ENCODE results near the gene MXRA5. TPM values are rescaled to one million over a fixed set of nuclear protein-coding genes. Genes with fewer than 3 reads are reported as not detected.
A peak's percentile ranks its signal among the peaks of the same experiment; 100 is the strongest.

Gene MXRA5
- total RNA-seq (10 to 100 TPM in 2 of 7 donors, 1 to 10 TPM in 5; 5.6 to 13.6 (median 9.0) TPM), polyA plus RNA-seq (under 1 TPM; 0.28 to 0.58 (median 0.49) TPM)
- long read RNA-seq, donor 1, partial matches to known transcripts, result 5 of 5 reads
- long read RNA-seq, donor 1, other reads (novel, unspliced or antisense), result 0 of 5 reads
- long read RNA-seq, donor 2, result 0 reads

GRCh38 chrX:3346501-3347259, at the start of gene MXRA5:
MXRA5 (minus strand) TSS chrX:3346652; CDS start chrX:3343833, 2,819 bp downstream.
- Histone ChIP-seq H3K36me3 (no peaks in the 10 kb centered on the region), H3K4me3 (peak within 1 kb of the TSS; percentile 5 to 57 (median 34)), H3K4me1 (no peaks in the 10 kb centered on the region), H3K9me3 (peaks cover 0 to 10% (median 0%) of the 10 kb centered on the region in 8 donors), H3K27ac (peak within 1 kb of the TSS; percentile 40 to 82 (median 68)), H3K27me3 (replicated peaks in 1 of 7) (peaks cover 0 to 42% (median 25%) of the 10 kb centered on the region in 7 donors)
- no peak for DNase-seq
- peak in 1 of 3 donors; percentile 34 for TF ChIP-seq POLR2AphosphoS5 (IDR thresholded peaks at IDR 0.05)
- TF ChIP-seq POLR2A (IDR thresholded peaks at IDR 0.05), result no peak
- intact Hi-C loops (cut with DNase I; ENCODE audit: low total_unique reads), result no loop called here
- WGBS, 5 donors, result 3 to 8% (median 6%) methylated on average over 16 to 70 of the region's 70 CpGs

- no peak overlapping the region for H3K27ac ChIP-seq
- H3K4me1 ChIP-seq, result no peaks in the 10 kb centered on the region
- no peak for DNase-seq
- no peaks in the 10 kb centered on the region for H3K27me3 ChIP-seq (replicated peaks in 1 of 7)
- H3K4me3 ChIP-seq, result no peak overlapping the region
- H3K9me3 ChIP-seq, result no peaks in the 10 kb centered on the region
- no peaks in the 10 kb centered on the region for H3K36me3 ChIP-seq
- 75 to 82% (median 78%) methylated on average over 7 of the region's 7 CpGs for WGBS, 5 donors
- intact Hi-C loops (cut with DNase I; ENCODE audit: low total_unique reads), result no loop called here
- TF ChIP-seq CTCF (IDR thresholded peaks at IDR 0.05 in 8 of 11, conservative IDR thresholded peaks at IDR 0.05 in 3 of 11) (no peak), POLR2AphosphoS5 (IDR thresholded peaks at IDR 0.05) (no peak), POLR2A (IDR thresholded peaks at IDR 0.05) (no peak)
Observed at GRCh38 chrX:3393581-3394111, 47.2 kb upstream of the MXRA5 start.

GRCh38 chrX:3393178-3393577, 46.7 kb upstream of the MXRA5 start:
- TF ChIP-seq POLR2AphosphoS5 (IDR thresholded peaks at IDR 0.05) (no peak), CTCF (IDR thresholded peaks at IDR 0.05 in 8 of 11, conservative IDR thresholded peaks at IDR 0.05 in 3 of 11) (no peak), POLR2A (IDR thresholded peaks at IDR 0.05) (no peak)
- H3K36me3 ChIP-seq, result no peaks in the 10 kb centered on the region
- H3K9me3 ChIP-seq, result no peaks in the 10 kb centered on the region
- WGBS, 5 donors, result 51 to 76% (median 68%) methylated on average over 1 of the region's 1 CpG
- no peak overlapping the region for H3K27ac ChIP-seq
- H3K4me1 ChIP-seq, result no peaks in the 10 kb centered on the region
- H3K4me3 ChIP-seq, result no peak overlapping the region
- no peak for DNase-seq
- no peaks in the 10 kb centered on the region for H3K27me3 ChIP-seq (replicated peaks in 1 of 7)
- intact Hi-C loops (cut with DNase I; ENCODE audit: low total_unique reads), result no loop called here

- Histone ChIP-seq H3K27ac (no peak overlapping the region), H3K9me3 (no peaks in the 10 kb centered on the region), H3K4me3 (no peak overlapping the region), H3K4me1 (no peaks in the 10 kb centered on the region), H3K36me3 (no peaks in the 10 kb centered on the region), H3K27me3 (replicated peaks in 1 of 7) (no peaks in the 10 kb centered on the region)
- no peak for DNase-seq
- no peak for TF ChIP-seq POLR2A (IDR thresholded peaks at IDR 0.05)
- no peak for TF ChIP-seq CTCF (IDR thresholded peaks at IDR 0.05 in 8 of 11, conservative IDR thresholded peaks at IDR 0.05 in 3 of 11)
- no peak for TF ChIP-seq POLR2AphosphoS5 (IDR thresholded peaks at IDR 0.05)
- intact Hi-C loops (cut with DNase I; ENCODE audit: low total_unique reads), result no loop called here
- WGBS, 5 donors, result 40 to 76% (median 56%) methylated on average over 2 of the region's 2 CpGs
Observed at GRCh38 chrX:3388457-3388856, 42.0 kb upstream of the MXRA5 start.

Data from spleen (tissue), 13 donors.